ENCODE results near the gene DCUN1D2.

The DCUN1D2 gene

GRCh38 chr13:113422807-113423519, 67.5 kb downstream of the DCUN1D2 start:
- no peak for TF ChIP-seq CTCF (IDR thresholded peaks at IDR 0.05; ENCODE audit: borderline replicate concordance, insufficient read depth, low read depth, low read length)

GRCh38 chr13:113421673-113422270, 68.7 kb downstream of the DCUN1D2 start:
- H3K4me3 ChIP-seq (ENCODE audit: low read depth, low read length), result no peak overlapping the region
- TF ChIP-seq CTCF (IDR thresholded peaks at IDR 0.05; ENCODE audit: borderline replicate concordance, insufficient read depth, low read depth, low read length), result no peak

More at GRCh38 chr13:113422807-113423519, 67.5 kb downstream of the DCUN1D2 start:
- no peak overlapping the region for H3K4me3 ChIP-seq (ENCODE audit: low read depth, low read length)

DNA sequence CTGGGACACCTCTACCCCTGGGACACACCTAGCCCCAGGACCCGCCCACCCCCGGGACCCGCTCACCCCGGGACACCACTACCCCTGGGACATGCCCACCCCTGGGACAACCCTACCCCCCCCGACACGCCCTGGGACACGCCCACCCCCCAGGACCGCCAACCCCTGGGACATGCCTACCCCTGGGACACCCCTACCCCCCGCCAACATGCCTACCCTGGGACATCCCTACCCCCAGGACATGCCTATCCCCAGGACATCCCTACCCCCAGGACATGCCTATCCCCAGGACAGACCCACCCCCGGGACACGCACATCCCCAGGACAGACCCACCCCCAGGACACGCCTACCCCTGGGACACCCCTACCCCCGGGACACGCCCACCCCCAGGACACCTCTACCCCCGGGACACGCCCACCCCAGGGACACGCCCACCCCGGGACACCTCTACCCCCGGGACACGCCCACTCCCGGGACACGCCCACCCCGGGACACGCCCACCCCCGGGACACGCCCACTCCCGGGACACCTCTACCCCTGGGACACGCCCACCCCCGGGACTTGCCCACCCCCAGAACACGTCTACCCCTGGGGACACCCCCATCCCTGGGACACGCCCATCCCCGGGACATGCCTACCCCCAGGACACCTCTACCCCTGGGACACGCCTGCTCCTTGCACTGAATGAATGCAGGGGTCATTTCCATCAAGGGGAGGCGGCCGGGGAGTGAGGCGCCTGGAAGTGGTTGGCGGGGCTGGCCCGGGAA, 69.5 kb downstream of the DCUN1D2 start:
- no peak for TF ChIP-seq CTCF (IDR thresholded peaks at IDR 0.05; ENCODE audit: borderline replicate concordance, insufficient read depth, low read depth, low read length)
- no peak overlapping the region for H3K4me3 ChIP-seq (ENCODE audit: low read depth, low read length)

DNA sequence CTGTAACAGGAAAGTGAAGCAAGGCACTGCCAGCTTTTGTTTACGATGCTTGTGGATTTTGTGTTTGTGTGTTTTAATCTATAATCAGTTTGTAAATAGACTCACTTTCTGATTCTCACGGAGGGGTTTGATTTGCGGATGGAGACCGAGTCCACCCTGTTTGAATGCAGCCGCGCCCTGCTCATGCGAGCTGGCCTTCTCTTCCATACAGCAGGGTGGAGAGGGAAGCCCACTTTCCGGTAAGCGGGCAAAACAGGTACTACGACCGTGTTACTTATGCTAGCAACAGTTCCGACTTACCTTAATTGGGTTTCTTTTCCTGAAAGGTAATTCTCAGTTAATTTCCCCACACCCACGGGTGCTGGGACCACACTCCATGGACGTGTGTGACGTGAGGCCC, 70.3 kb downstream of the DCUN1D2 start:
- TF ChIP-seq CTCF (IDR thresholded peaks at IDR 0.05; ENCODE audit: borderline replicate concordance, insufficient read depth, low read depth, low read length), result no peak
- H3K4me3 ChIP-seq (ENCODE audit: low read depth, low read length), result no peak overlapping the region

DNA sequence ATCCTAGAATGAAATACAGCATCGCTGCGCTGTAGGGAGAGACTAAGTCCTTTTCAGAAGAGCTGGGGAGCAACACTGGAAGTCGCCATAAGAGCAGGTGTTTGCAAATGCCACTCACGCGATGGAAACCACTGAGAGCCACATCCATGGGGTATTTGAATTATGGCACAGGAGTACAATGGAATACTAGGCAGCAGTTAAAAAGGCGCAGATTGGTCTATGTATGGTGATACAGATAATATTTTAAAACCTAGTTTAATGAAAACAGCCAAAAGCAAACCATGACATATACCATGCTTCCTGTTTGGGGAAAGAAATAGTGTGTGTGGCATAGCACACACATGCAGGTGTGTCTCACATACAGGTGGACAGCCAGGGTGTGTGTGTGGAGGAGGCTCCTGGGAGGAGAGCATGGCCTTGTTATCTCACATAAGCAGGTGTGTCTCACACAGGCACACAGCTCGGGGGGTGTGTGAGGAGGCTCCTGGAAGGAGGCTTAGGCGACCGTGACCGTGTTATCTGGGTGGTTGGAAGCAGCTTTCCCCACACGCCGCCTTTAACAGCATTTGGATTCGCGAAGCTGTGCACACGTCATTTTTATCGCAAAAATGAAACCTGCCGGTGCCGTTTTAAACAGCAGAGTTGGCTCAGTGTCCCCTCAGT, 70.8 kb downstream of the DCUN1D2 start:
- no peak for TF ChIP-seq CTCF (IDR thresholded peaks at IDR 0.05; ENCODE audit: borderline replicate concordance, insufficient read depth, low read depth, low read length)
- no peak overlapping the region for H3K4me3 ChIP-seq (ENCODE audit: low read depth, low read length)

GRCh38 chr13:113418722-113419049, 71.8 kb downstream of the DCUN1D2 start:
- TF ChIP-seq CTCF (IDR thresholded peaks at IDR 0.05; ENCODE audit: borderline replicate concordance, insufficient read depth, low read depth, low read length), result no peak
- H3K4me3 ChIP-seq (ENCODE audit: low read depth, low read length), result no peak overlapping the region
